Astrocyte (in vitro differentiated cells and primary cell): ENCODE data around the gene BOLA2B. TPM values are rescaled to one million over a fixed set of nuclear protein-coding genes. Genes with fewer than 3 reads are reported as not detected.
"Not testable (repeated sequence)": the region's sequence is repeated elsewhere in the genome, so short reads cannot be mapped to it uniquely, and the experiment has no call there.

ENCODE experiments used
- DNase-seq: peaks from one replicate; pipeline ENCODE4 v3.0.0-alpha.2; 2010; ENCODE audit warnings: low read depth
- FAIRE-seq: peaks from 2 replicates; lab custom pipeline; 2011; peaks lifted over from hg19 to GRCh38; lab: Jason Lieb, UNC
- H2AFZ ChIP-seq: 2 replicates; pipeline ENCODE4 v1.6.0; 2012; ENCODE audit warnings: low read depth, low read length, inconsistent platforms
- H3K27ac ChIP-seq: 2 replicates; pipeline ENCODE4 v1.5.1; 2011; ENCODE audit warnings: low read depth, low read length, inconsistent platforms
- H3K27me3 ChIP-seq: 2 replicates; pipeline ENCODE4 v1.6.0; 2011; ENCODE audit warnings: low read length, inconsistent platforms; ENCODE audit not compliant: insufficient read depth
- H3K36me3 ChIP-seq: 2 replicates; pipeline ENCODE4 v1.5.1; 2011; ENCODE audit warnings: low read length, inconsistent platforms; ENCODE audit not compliant: insufficient read depth
- H3K4me1 ChIP-seq: 2 replicates; pipeline ENCODE4 v1.5.1; 2011; ENCODE audit warnings: low read length, inconsistent platforms; ENCODE audit not compliant: insufficient read depth
- H3K4me2 ChIP-seq: 2 replicates; pipeline ENCODE4 v1.6.0; 2012; ENCODE audit warnings: low read length, inconsistent platforms
- H3K4me3 ChIP-seq: 2 replicates; pipeline ENCODE4 v1.5.1; 2011; ENCODE audit warnings: low read depth, mild to moderate bottlenecking, low read length, inconsistent platforms; ENCODE audit not compliant: insufficient read depth
- H3K79me2 ChIP-seq: 2 replicates; pipeline ENCODE4 v1.6.0; 2012; ENCODE audit warnings: mild to moderate bottlenecking, low read length, inconsistent platforms; ENCODE audit not compliant: insufficient read depth
- H3K9ac ChIP-seq: 2 replicates; pipeline ENCODE4 v1.6.0; 2012; ENCODE audit warnings: mild to moderate bottlenecking, low read length, inconsistent platforms
- H3K9me3 ChIP-seq: 2 replicates; pipeline ENCODE4 v1.5.1; 2012; ENCODE audit warnings: low read depth, mild to moderate bottlenecking, low read length, inconsistent platforms; ENCODE audit not compliant: insufficient read depth
- H4K20me1 ChIP-seq: 2 replicates; pipeline ENCODE4 v1.6.0; 2012; ENCODE audit warnings: low read length, inconsistent platforms; ENCODE audit not compliant: insufficient read depth
- H3K27ac Mint-ChIP-seq: one replicate; pipeline ENCODE4 v1.8.0; 2021; ENCODE audit warnings: mild to moderate bottlenecking, mixed read lengths; ENCODE audit not compliant: unreplicated experiment
- H3K27me3 Mint-ChIP-seq: one replicate; pipeline ENCODE4 v1.8.0; 2021; ENCODE audit warnings: low read depth, mixed read lengths; ENCODE audit not compliant: unreplicated experiment
- H3K36me3 Mint-ChIP-seq: one replicate; pipeline ENCODE4 v1.8.0; 2021; ENCODE audit warnings: low read depth, mixed read lengths; ENCODE audit not compliant: unreplicated experiment
- H3K4me1 Mint-ChIP-seq: one replicate; pipeline ENCODE4 v1.8.0; 2021; ENCODE audit warnings: low read depth, mixed read lengths; ENCODE audit not compliant: unreplicated experiment
- H3K4me3 Mint-ChIP-seq: one replicate; pipeline ENCODE4 v1.8.0; 2021; ENCODE audit warnings: mild to moderate bottlenecking, moderate library complexity, mixed read lengths; ENCODE audit not compliant: unreplicated experiment
- H3K9me3 Mint-ChIP-seq: one replicate; pipeline ENCODE4 v1.8.0; 2021; ENCODE audit warnings: mild to moderate bottlenecking, mixed read lengths; ENCODE audit not compliant: unreplicated experiment
- EZH2 ChIP-seq: IDR thresholded peaks from 2 replicates; pipeline ENCODE4 v1.6.1; 2012; ENCODE audit warnings: mild to moderate bottlenecking, low read length, inconsistent platforms; ENCODE audit not compliant: insufficient read depth
- total RNA-seq: library from RNA; stranded (reverse); gene quantifications from 2 replicates; pipeline ENCODE4 v1.2.1, GENCODE V29; 2021
- TF ChIP-seq, protein P1 (sequence below): IDR thresholded peaks from 2 replicates; pipeline ENCODE4 v1.5.1; 2011; ENCODE audit warnings: low read depth, mild to moderate bottlenecking, inconsistent platforms, low read length, moderate library complexity; ENCODE audit not compliant: insufficient read depth

Gene BOLA2B
- total RNA-seq, 1 donor from 2014 or later = 125 TPM

DNA sequence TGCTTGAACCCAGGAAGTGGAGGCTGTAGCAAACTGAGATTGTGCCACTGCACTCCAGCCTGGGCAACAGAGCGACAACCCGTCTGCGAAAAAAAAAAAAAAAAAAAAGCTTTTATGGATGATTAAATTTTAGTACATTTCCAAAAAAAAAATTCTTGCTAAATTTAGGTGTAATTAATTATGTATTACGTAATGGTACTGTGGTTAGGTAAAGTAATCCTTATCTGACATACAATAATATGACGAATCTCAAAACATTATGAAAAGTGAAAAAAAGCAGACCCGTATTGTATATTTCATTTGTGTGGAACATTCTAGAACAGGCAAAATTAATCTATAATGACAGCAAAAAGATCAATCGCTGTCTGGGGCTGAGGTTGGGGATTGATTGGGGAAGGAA, 20.4 kb downstream of the BOLA2B start:
- Histone ChIP-seq H3K4me2 (no peak overlapping the region), H3K79me2 (no peaks in the 10 kb centered on the region), H2AFZ (no peak overlapping the region), H3K27ac (no peak overlapping the region), H3K9me3 (no peaks in the 10 kb centered on the region), H3K4me1 (no peaks in the 10 kb centered on the region), H3K9ac (no peak overlapping the region), H4K20me1 (no peaks in the 10 kb centered on the region), H3K27me3 (no peaks in the 10 kb centered on the region), H3K4me3 (no peak overlapping the region), H3K36me3 (no peaks in the 10 kb centered on the region)
- Mint-ChIP-seq H3K4me3 (no peak overlapping the region), H3K9me3 (no peaks in the 10 kb centered on the region), H3K27ac (no peak overlapping the region), H3K36me3 (no peaks in the 10 kb centered on the region), H3K27me3 (peaks cover 3% of the 10 kb centered on the region), H3K4me1 (no peaks in the 10 kb centered on the region)
- no peak for TF ChIP-seq EZH2
- TF ChIP-seq, protein P1, sequence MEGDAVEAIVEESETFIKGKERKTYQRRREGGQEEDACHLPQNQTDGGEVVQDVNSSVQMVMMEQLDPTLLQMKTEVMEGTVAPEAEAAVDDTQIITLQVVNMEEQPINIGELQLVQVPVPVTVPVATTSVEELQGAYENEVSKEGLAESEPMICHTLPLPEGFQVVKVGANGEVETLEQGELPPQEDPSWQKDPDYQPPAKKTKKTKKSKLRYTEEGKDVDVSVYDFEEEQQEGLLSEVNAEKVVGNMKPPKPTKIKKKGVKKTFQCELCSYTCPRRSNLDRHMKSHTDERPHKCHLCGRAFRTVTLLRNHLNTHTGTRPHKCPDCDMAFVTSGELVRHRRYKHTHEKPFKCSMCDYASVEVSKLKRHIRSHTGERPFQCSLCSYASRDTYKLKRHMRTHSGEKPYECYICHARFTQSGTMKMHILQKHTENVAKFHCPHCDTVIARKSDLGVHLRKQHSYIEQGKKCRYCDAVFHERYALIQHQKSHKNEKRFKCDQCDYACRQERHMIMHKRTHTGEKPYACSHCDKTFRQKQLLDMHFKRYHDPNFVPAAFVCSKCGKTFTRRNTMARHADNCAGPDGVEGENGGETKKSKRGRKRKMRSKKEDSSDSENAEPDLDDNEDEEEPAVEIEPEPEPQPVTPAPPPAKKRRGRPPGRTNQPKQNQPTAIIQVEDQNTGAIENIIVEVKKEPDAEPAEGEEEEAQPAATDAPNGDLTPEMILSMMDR = no peak
- FAIRE-seq (no peak), DNase-seq (no peak)

DNA sequence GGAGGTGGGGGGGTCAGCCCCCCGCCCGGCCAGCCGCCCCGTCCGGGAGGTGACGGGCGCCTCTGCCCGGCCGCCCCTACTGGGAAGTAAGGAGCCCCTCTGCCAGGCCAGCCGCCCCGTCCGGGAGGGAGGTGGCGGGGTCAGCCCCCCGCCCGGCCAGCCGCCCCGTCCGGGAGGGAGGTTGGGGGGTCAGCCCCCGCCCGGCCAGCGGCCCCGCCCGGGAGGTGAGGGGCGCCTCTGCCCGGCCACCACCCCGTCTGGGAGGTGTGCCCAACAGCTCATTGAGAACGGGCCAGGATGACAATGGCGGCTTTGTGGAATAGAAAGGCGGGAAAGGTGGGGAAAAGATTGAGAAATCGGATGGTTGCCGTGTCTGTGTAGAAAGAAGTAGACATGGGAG, 23.3 kb downstream of the BOLA2B start:
- not testable (repeated sequence) for FAIRE-seq, H3K4me1 ChIP-seq, H3K4me2 ChIP-seq, DNase-seq, H3K27ac ChIP-seq, H3K36me3 Mint-ChIP-seq, H3K27ac Mint-ChIP-seq, H3K36me3 ChIP-seq, H4K20me1 ChIP-seq, H3K4me3 Mint-ChIP-seq, H3K9me3 Mint-ChIP-seq, H3K9me3 ChIP-seq, H3K79me2 ChIP-seq, H2AFZ ChIP-seq, H3K4me1 Mint-ChIP-seq, H3K27me3 ChIP-seq, H3K4me3 ChIP-seq, H3K9ac ChIP-seq
- H3K27me3 Mint-ChIP-seq = peaks cover 12% of the 10 kb centered on the region

DNA sequence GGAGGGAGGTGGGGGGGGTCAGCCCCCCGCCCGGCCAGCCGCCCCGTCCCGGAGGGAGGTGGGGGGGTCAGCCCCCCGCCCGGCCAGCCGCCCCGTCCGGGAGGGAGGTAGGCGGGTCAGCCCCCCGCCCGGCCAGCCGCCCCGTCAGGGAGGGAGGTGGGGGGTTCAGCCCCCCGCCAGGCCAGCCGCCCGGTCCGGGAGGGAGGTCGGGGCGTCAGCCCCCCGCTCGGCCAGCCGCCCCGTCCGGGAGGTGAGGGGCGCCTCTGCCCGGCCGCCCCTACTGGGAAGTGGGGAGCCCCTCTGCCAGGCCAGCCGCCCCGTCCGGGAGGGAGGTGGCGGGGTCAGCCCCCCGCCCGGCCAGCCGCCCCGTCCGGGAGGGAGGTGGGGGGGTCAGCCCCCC, 24.1 kb downstream of the BOLA2B start:
- H3K4me3 Mint-ChIP-seq, H3K9me3 ChIP-seq, H3K27ac ChIP-seq, H3K36me3 ChIP-seq, H3K79me2 ChIP-seq, H3K4me2 ChIP-seq, H3K4me3 ChIP-seq, DNase-seq, H4K20me1 ChIP-seq, H3K4me1 Mint-ChIP-seq, H3K27ac Mint-ChIP-seq, H3K9ac ChIP-seq, H3K4me1 ChIP-seq, H2AFZ ChIP-seq, FAIRE-seq, H3K9me3 Mint-ChIP-seq, H3K36me3 Mint-ChIP-seq, H3K27me3 ChIP-seq: not testable (repeated sequence)
- H3K27me3 Mint-ChIP-seq = peaks cover 14% of the 10 kb centered on the region

DNA sequence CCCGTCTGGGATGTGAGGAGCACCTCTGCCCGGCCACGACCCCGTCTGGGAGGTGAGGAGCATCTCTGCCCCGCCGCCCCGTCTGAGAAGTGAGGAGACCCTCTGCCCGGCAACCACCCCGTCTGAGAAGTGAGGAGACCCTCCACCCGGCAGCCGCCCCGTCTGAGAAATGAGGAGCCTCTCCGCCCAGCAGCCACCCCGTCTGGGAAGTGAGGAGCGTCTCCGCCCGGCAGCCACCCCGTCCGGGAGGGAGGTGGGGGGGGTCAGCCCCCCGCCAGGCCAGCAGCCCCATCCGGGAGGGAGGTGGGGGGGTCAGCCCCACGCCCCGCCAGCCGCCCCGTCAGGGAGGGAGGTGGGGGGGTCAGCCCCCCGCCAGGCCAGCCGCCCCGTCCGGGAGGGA, 24.7 kb downstream of the BOLA2B start:
- not testable (repeated sequence) for H3K79me2 ChIP-seq, H3K4me3 ChIP-seq, H3K9ac ChIP-seq, H2AFZ ChIP-seq, H3K9me3 Mint-ChIP-seq, FAIRE-seq, H3K4me3 Mint-ChIP-seq, H3K4me1 ChIP-seq, H3K4me1 Mint-ChIP-seq, H4K20me1 ChIP-seq, H3K4me2 ChIP-seq, H3K9me3 ChIP-seq, H3K36me3 Mint-ChIP-seq, H3K36me3 ChIP-seq, H3K27ac Mint-ChIP-seq, H3K27ac ChIP-seq, H3K27me3 ChIP-seq, DNase-seq
- H3K27me3 Mint-ChIP-seq = peaks cover 14% of the 10 kb centered on the region
